ENCODE results near the gene RIC3.

RIC3 gene

DNA sequence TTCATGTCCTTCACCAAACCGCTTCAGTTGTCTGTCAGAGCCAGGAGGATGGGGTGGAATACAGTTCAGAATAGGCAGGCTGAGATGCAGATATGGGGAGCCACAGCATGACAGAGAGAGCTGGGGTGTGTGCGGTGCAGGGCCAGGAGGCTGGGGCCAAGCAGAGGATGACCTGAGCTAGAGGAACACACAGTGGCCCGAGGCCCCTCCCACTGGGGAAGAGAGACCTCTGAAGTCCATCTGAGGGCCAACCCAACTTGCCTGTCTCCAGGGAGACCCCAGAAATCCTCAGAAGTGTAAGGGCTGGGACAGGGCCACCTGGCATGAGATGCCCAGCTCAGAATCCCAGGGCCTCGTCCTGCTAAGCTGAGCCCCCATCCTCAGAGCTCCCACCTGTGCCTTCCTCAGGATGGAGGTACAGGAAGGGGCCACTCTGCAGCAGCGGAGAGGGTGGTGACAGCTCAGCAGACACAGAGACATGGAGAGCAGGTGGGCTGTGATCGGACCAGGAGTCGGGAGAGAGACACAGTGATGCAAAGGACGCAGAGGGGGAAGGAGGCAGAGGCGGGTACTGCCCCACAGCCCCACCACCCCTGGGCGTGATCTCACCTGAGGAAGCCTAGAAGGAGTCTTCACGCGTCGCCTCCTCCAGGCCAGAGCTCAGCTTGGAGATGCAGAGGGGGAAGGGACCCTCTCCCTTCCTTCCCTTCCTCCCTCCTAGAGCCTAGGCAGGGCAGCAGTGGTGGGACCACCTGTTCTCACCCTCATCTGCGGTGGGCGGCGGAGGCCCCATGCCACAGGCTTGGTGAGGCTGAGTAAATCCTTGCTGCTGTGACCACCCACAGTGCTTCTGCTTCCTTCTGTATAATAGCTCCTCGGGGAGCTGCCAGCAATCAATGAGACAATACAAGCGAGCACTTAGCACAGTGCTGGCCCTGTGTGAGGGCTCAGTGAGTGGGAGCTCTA is 96.9 kb downstream of the RIC3 start:
- no peak for TF ChIP-seq CTCF (IDR thresholded peaks at IDR 0.05)
- DNase-seq (ENCODE audit: low spot score), result peak; percentile 62

GRCh38 chr11:8070417-8071115 is 98.3 kb downstream of the RIC3 start:
- Histone ChIP-seq H3K27ac (no peak overlapping the region), H3K4me3 (no peak overlapping the region)
- peak; percentile 21 for DNase-seq (ENCODE audit: low spot score)
- TF ChIP-seq CTCF (IDR thresholded peaks at IDR 0.05), result no peak

More for the DNA sequence above, 96.9 kb downstream of the RIC3 start:
- H3K27ac ChIP-seq, result no peak overlapping the region
- H3K4me3 ChIP-seq, result no peak overlapping the region

DNA sequence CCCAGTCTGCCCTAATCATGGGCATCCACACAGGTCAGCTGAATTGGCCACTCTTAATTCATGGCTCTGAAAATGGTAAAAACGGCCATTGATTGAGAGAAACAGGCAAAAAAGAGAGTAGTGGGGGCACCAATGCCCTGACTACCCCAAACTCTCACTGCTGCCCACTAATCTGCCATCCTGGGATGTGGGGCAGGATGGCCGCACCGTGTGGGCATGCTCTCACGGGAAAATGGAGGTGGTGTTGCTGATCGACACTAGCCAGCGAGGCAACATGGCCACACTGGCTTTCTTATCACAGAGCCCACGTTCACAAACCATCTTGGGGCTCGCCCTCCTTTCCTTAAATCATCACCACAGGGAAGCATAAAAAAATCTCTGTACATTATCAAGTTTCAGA is 99.1 kb downstream of the RIC3 start:
- DNase-seq (ENCODE audit: low spot score), result peak; percentile 50
- TF ChIP-seq CTCF (IDR thresholded peaks at IDR 0.05), result no peak

GRCh38 chr11:8068605-8069221 is 100.1 kb downstream of the RIC3 start:
- H3K27ac ChIP-seq, result peak overlapping the region; percentile 9 to 68
- TF ChIP-seq CTCF (IDR thresholded peaks at IDR 0.05), result no peak
- peak; percentile 76 for DNase-seq (ENCODE audit: low spot score)
- peak overlapping the region; percentile 53 for H3K4me3 ChIP-seq

More for the DNA sequence above, 99.1 kb downstream of the RIC3 start:
- Histone ChIP-seq H3K27ac (no peak overlapping the region), H3K4me3 (no peak overlapping the region)

- H3K27ac ChIP-seq, result peak overlapping the region; percentile 9 to 68
These were observed 100.8 kb downstream of the RIC3 start for GRCh38 chr11:8067929-8068575.

More at GRCh38 chr11:8067929-8068575, 100.8 kb downstream of the RIC3 start:
- DNase-seq (ENCODE audit: low spot score), result no peak
- no peak for TF ChIP-seq CTCF (IDR thresholded peaks at IDR 0.05)
- no peak overlapping the region for H3K4me3 ChIP-seq

All from coronary artery (tissue), 2 donors.